Measurements from ENCODE around the gene TRIM50.

DNA sequence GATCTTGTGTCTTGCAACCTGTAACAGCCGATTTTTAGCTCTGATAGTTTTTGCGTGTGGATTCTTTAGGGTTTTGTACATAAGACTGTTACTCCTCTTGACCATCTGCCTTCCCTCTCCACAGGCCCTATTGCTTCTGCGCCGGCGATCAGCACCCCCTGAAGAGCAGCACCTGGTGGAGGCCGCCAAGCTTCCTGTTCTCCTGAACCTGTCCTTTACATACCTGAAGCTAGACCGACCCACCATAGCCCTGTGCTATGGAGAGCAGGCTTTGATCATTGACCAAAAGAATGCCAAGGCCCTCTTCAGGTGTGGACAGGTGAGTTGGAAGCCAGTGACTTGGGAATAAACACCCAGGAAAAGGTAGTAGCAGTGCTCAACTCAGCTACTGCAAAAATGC is 12.6 kb upstream of the TRIM50 start:
- TF ChIP-seq CTCF (IDR thresholded peaks at IDR 0.05) (no peak), SIN3A (IDR thresholded peaks at IDR 0.05; ENCODE audit: borderline replicate concordance, insufficient read depth, low read depth, low read length) (no peak)
